ENCODE measurements around the gene ITPRID1. TPM values are rescaled to one million over a fixed set of nuclear protein-coding genes. Genes with fewer than 3 reads are reported as not detected.

The ITPRID1 gene
- total RNA-seq, 4 donors from 2014 or later: 0.49 TPM; not detected in 3

DNA sequence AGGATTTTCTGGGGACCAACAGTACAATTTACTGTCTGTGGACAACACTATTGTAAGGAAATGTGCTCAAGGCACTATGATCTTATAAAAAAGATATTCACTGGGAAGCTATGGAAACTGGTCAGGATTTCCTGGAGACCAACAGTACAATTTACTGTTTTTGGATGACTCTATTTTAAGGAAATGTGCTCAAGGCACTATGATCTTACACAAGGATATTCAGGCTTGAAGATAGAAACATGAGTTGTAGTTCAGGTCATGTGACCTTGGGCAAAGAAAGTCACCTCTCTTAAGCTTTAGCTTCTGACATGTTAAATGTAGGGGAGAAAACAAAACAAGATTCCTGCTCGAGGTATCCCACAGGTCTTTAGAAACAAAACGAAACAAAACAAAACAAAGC, 1.7 kb upstream of the ITPRID1 start:
- H3K9me3 ChIP-seq: peaks cover 0 to 8% (median 0%) of the 10 kb centered on the region in 3 donors
- H3K27me3 ChIP-seq: no peaks in the 10 kb centered on the region
- no peak overlapping the region for H3K4me3 ChIP-seq
- H3K36me3 ChIP-seq: no peaks in the 10 kb centered on the region
- TF ChIP-seq EP300 (IDR thresholded peaks at IDR 0.05) (no peak), POLR2AphosphoS5 (IDR thresholded peaks at IDR 0.05) (no peak), POLR2A (IDR thresholded peaks at IDR 0.05) (no peak)
- TF ChIP-seq, protein P1, sequence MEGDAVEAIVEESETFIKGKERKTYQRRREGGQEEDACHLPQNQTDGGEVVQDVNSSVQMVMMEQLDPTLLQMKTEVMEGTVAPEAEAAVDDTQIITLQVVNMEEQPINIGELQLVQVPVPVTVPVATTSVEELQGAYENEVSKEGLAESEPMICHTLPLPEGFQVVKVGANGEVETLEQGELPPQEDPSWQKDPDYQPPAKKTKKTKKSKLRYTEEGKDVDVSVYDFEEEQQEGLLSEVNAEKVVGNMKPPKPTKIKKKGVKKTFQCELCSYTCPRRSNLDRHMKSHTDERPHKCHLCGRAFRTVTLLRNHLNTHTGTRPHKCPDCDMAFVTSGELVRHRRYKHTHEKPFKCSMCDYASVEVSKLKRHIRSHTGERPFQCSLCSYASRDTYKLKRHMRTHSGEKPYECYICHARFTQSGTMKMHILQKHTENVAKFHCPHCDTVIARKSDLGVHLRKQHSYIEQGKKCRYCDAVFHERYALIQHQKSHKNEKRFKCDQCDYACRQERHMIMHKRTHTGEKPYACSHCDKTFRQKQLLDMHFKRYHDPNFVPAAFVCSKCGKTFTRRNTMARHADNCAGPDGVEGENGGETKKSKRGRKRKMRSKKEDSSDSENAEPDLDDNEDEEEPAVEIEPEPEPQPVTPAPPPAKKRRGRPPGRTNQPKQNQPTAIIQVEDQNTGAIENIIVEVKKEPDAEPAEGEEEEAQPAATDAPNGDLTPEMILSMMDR (IDR thresholded peaks at IDR 0.05): no peak
- ATAC-seq: no peak
- WGBS, 2 donors (ENCODE audit: low coverage in 1 of 2): 56 to 66% methylated on average over 2 of the region's 2 CpGs
- no peak overlapping the region for H3K27ac ChIP-seq
- H3K4me1 ChIP-seq: no peaks in the 10 kb centered on the region

- no peaks in the 10 kb centered on the region for H3K4me1 ChIP-seq
These were observed 3.0 kb downstream of the ITPRID1 start for GRCh38 chr7:31516680-31517502.

GRCh38 chr7:31517513-31517912, 3.6 kb downstream of the ITPRID1 start:
- no peaks in the 10 kb centered on the region for H3K36me3 ChIP-seq
- TF ChIP-seq EP300 (IDR thresholded peaks at IDR 0.05) (no peak), POLR2A (IDR thresholded peaks at IDR 0.05) (no peak), POLR2AphosphoS5 (IDR thresholded peaks at IDR 0.05) (no peak)
- TF ChIP-seq, protein P1 (IDR thresholded peaks at IDR 0.05): no peak
- peaks cover 0 to 14% (median 0%) of the 10 kb centered on the region in 3 donors for H3K9me3 ChIP-seq
- H3K27ac ChIP-seq: no peak overlapping the region
- WGBS, 2 donors (ENCODE audit: low coverage in 1 of 2): 80% methylated on average over 1 of the region's 31 CpGs; no CpG with 5 or more reads in 1 of the 2 donors
- no peaks in the 10 kb centered on the region for H3K4me1 ChIP-seq
- no peak overlapping the region for H3K4me3 ChIP-seq
- H3K27me3 ChIP-seq: no peaks in the 10 kb centered on the region
- no peak for ATAC-seq

More at GRCh38 chr7:31516680-31517502, 3.0 kb downstream of the ITPRID1 start:
- H3K36me3 ChIP-seq: no peaks in the 10 kb centered on the region
- no peak overlapping the region for H3K4me3 ChIP-seq
- H3K9me3 ChIP-seq: peaks cover 0 to 14% (median 0%) of the 10 kb centered on the region in 3 donors
- no peak for ATAC-seq
- H3K27ac ChIP-seq: no peak overlapping the region
- H3K27me3 ChIP-seq: no peaks in the 10 kb centered on the region
- no peak for TF ChIP-seq EP300 (IDR thresholded peaks at IDR 0.05)
- WGBS, 2 donors (ENCODE audit: low coverage in 1 of 2): 82 to 85% methylated on average over 8 to 10 of the region's 16 CpGs

DNA sequence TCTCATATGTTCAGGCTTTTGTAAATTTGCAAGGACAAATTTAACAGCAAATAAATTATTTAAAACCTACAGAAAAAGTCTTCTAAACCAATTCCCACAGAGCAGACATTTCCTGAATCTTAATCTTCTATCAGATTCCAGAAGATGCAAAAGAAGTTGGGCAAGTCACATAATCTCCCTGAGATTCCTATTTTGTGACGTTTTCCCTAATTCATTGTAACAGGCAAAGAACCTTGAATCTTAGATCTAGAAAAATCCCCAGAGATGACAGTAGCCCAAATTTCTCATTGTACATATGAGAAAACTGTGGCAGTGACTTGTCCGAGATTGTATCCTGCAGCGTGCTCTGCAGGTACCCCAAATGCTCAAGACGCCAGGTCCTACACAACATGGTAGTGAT, 4.9 kb downstream of the ITPRID1 start:
- H3K4me1 ChIP-seq: no peaks in the 10 kb centered on the region
- ATAC-seq: no peak
- TF ChIP-seq POLR2A (IDR thresholded peaks at IDR 0.05) (no peak), EP300 (IDR thresholded peaks at IDR 0.05) (no peak), POLR2AphosphoS5 (IDR thresholded peaks at IDR 0.05) (no peak)
- TF ChIP-seq, protein P1 (IDR thresholded peaks at IDR 0.05): no peak
- H3K27me3 ChIP-seq: no peaks in the 10 kb centered on the region
- peaks cover 0 to 14% (median 0%) of the 10 kb centered on the region in 3 donors for H3K9me3 ChIP-seq
- 90 to 91% methylated on average over 4 of the region's 4 CpGs for WGBS, 2 donors (ENCODE audit: low coverage in 1 of 2)
- H3K36me3 ChIP-seq: no peaks in the 10 kb centered on the region
- H3K4me3 ChIP-seq: no peak overlapping the region
- H3K27ac ChIP-seq: no peak overlapping the region

DNA sequence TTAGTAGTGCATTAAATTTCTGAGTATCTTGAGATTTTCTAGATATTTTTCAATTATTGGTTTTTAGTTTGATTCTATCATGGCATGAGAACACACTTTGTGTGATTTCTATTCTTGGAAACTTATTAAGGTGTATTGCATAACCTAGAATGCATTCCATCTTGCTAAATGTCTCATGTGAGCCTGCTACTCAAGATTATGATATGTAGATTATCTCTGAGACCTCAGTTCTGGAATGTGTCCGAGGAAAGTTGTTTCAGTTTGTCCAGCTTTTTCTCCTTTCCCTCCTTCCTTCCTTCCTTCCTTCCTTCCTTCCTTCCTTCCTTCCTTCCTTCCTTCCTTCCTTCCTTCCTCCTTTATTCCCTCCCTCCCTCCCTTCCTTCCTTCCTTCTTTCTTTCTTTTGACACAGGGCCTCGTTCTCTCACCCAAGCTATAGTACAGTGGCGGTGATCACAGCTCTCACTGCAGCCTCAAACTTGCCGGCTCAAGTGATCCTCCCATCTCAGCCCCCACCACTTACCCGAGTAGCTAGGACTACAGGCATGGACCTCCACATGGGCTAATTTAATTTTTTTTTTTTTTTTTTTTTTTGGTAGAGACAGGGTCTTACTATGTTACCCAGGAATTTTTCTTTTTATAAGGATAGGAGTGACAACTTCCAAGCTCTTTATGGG, 7.6 kb downstream of the ITPRID1 start:
- H3K4me3 ChIP-seq: no peak overlapping the region
- TF ChIP-seq POLR2AphosphoS5 (IDR thresholded peaks at IDR 0.05) (no peak), POLR2A (IDR thresholded peaks at IDR 0.05) (no peak), EP300 (IDR thresholded peaks at IDR 0.05) (no peak)
- TF ChIP-seq, protein P1 (IDR thresholded peaks at IDR 0.05): no peak
- no peak for ATAC-seq
- H3K36me3 ChIP-seq: no peaks in the 10 kb centered on the region
- H3K9me3 ChIP-seq: peaks cover 0 to 6% (median 0%) of the 10 kb centered on the region in 3 donors
- H3K27ac ChIP-seq: no peak overlapping the region
- H3K4me1 ChIP-seq: no peaks in the 10 kb centered on the region
- H3K27me3 ChIP-seq: no peaks in the 10 kb centered on the region
- WGBS, 2 donors (ENCODE audit: low coverage in 1 of 2): 67 to 84% methylated on average over 1 to 5 of the region's 5 CpGs

Measured in gastroesophageal sphincter (tissue), 4 donors.